GM21390 (cell line): ENCODE data around the gene LGALS7.
"Not testable (repeated sequence)": the region's sequence is repeated elsewhere in the genome, so short reads cannot be mapped to it uniquely, and the experiment has no call there.

Experiments
- ATAC-seq: cut with Tn5 transposase; IDR thresholded peaks from one replicate; pipeline ENCODE4 v1.9.1; 2021; ENCODE audit not compliant: unreplicated experiment

The LGALS7 gene

GRCh38 chr19:38774181-38774950 lies 1.0 kb upstream of the LGALS7 start:
- no peak for ATAC-seq

GRCh38 chr19:38771569-38771968 lies 1.7 kb downstream of the LGALS7 start:
- not testable (repeated sequence) for ATAC-seq

GRCh38 chr19:38770949-38771275 lies 2.4 kb downstream of the LGALS7 start:
- not testable (repeated sequence) for ATAC-seq

GRCh38 chr19:38770228-38770948 lies 2.9 kb downstream of the LGALS7 start:
- ATAC-seq = not testable (repeated sequence)

GRCh38 chr19:38769635-38770211 lies 3.6 kb downstream of the LGALS7 start:
- ATAC-seq = no peak

GRCh38 chr19:38766276-38767047 lies 6.9 kb downstream of the LGALS7 start:
- ATAC-seq = no peak

GRCh38 chr19:38765214-38765613 lies 8.1 kb downstream of the LGALS7 start:
- no peak for ATAC-seq

GRCh38 chr19:38763795-38764220 lies 9.5 kb downstream of the LGALS7 start:
- ATAC-seq = no peak

GRCh38 chr19:38761884-38762389 lies 11.4 kb downstream of the LGALS7 start:
- not testable (repeated sequence) for ATAC-seq

GRCh38 chr19:38760805-38761517 lies 12.4 kb downstream of the LGALS7 start:
- not testable (repeated sequence) for ATAC-seq

- ATAC-seq = no peak
Observed at GRCh38 chr19:38759590-38760003, 13.7 kb downstream of the LGALS7 start.

GRCh38 chr19:38754196-38754595 lies 19.1 kb downstream of the LGALS7 start:
- ATAC-seq = not testable (repeated sequence)

GRCh38 chr19:38753783-38754182 lies 19.5 kb downstream of the LGALS7 start:
- not testable (repeated sequence) for ATAC-seq

- no peak for ATAC-seq
Observed at GRCh38 chr19:38745316-38745715, 28.0 kb downstream of the LGALS7 start.

- ATAC-seq = no peak
Observed at GRCh38 chr19:38744874-38745273, 28.4 kb downstream of the LGALS7 start.

- ATAC-seq = no peak
Observed at GRCh38 chr19:38744298-38744681, 29.0 kb downstream of the LGALS7 start, which contains the start of gene CAPN12. Gene CAPN12, minus strand, starts transcription at chr19:38744474. Its CDS starts 309 bp downstream, at chr19:38744165.

- ATAC-seq = no peak
Observed at GRCh38 chr19:38743394-38744297, 29.7 kb downstream of the LGALS7 start.

GRCh38 chr19:38742906-38743305 lies 30.4 kb downstream of the LGALS7 start:
- no peak for ATAC-seq

GRCh38 chr19:38742296-38742695 lies 31.0 kb downstream of the LGALS7 start:
- ATAC-seq = no peak
